SK-MEL-5 (cell line): ENCODE results near the gene LRP2BP. TPM values are rescaled to one million over a fixed set of nuclear protein-coding genes. Genes with fewer than 3 reads are reported as not detected.

ENCODE experiments used
- DNase-seq: peaks from one replicate; pipeline ENCODE4 v3.0.0-alpha.2; 2016; ENCODE audit warnings: low read depth, low spot score
- in situ Hi-C: cut with HindIII; loops from 2 replicates; pipeline ENCODE4 v1.10.0; 2016; ENCODE audit warnings: low sequenced_read_pairs, high pct_unique_total_duplicates, low pct_unique_long_range_greater_than_20kb
- polyA plus RNA-seq, 2 experiments: library from polyadenylated mRNA; depleted of rRNA; stranded (reverse); fragments of >200 nt; gene quantifications; 2 replicates each; pipeline ENCODE4 v1.2.3, GENCODE V29; 2015
- total RNA-seq: library from RNA; depleted of rRNA; stranded (reverse); fragments of >200 nt; shearing (Covaris generic); gene quantifications from 2 replicates; pipeline ENCODE4 v1.2.3, GENCODE V29; 2014; rRNA removed

The LRP2BP gene
- total RNA-seq, result 0.48 and 0.71 TPM in 2 replicates
- polyA plus RNA-seq (2015; cell fraction: cytosol; rRNA removed), result 0.10 and 0.17 TPM in 2 replicates
- 2.1 and 3.0 TPM in 2 replicates for polyA plus RNA-seq (2015; cell fraction: nucleus; rRNA removed)

GRCh38 chr4:185395238-185395955 lies at the start of gene LRP2BP:
Gene LRP2BP, minus strand, starts transcription at chr4:185395924. Its CDS starts 17,738 bp downstream, at chr4:185378186.
- in situ Hi-C loops, result no loop called here
- peak; percentile 93 for DNase-seq

- no peak for DNase-seq
- in situ Hi-C loops, result no loop called here
Observed at GRCh38 chr4:185445209-185445608, 49.5 kb upstream of the LRP2BP start.

DNA sequence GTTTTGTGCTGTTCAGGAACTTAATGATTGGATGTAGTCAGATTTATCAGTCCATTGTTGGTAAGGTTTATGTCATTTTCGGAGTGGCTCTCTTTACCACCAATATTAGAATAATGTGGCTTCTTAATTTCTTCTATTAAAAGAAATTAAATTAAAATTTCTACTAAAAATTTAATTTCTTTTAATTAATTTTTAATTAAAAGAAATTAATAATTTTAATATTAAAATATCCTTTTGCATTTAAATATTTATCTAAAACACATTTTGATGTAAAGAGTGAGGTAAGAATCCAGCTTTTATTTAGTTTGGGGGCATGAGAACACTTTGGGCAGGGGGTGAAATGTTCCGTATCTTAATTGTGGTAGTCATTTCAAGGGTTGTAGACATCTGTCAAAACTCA lies 45.8 kb upstream of the LRP2BP start:
- no peak for DNase-seq
- in situ Hi-C loops, result no loop called here

DNA sequence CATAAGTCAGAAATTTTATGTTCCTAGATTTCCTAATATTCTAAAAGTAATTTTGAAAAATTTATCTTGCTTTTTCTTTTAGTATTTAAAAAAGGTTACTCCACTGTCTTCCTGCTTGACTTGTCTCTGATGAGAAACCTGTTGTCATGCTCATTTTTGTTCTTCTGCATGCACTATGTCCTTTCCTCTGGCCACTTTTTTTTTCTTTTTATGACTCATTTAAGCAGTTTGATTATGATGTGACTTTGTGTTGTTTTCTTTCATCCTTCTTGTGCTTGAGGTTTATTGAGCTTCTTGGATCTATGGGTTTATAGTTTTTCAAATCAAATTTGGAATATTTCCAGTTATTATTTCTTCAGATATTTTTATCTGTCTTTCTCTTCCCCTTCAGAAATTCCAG lies 42.1 kb upstream of the LRP2BP start:
- no peak for DNase-seq
- in situ Hi-C loops, result no loop called here

DNA sequence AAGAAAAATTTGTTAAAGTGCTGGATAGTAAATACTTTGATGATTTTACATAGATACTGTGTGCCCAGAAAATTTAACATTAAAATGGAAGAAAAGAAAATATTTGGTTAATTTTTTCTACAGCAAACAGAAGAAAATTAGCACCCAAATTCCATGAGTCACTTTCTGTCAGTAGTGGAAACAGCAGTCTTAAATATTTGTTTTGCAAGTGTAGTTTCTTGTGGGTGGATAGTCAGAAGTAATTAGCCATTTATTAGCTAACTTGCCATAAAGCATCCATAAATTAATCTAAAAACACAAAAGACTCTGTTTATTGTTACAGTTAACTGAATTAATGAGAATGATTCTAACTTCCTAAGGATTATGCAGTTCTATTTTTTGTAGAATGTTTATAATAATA lies 39.7 kb upstream of the LRP2BP start:
- in situ Hi-C loops, result no loop called here
- DNase-seq, result no peak

DNA sequence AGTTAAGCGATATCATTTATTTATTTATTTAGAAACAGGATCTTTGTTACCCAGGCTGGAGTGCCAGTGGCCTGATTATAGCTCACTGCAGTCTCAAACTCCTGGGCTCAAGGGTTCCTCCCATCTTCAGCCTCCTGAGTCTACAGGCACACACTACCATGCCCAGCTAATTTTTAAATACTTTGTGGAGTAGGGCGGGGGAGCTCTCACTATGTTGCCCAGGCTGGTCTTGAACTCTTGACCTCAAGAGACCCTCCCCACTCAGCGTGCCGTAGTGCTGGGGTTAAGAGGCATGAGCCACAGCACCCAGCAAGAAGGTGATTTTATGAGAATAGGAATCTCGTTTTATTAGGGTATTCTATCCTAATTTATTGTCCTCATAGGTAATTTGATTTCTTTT lies 33.9 kb upstream of the LRP2BP start:
- in situ Hi-C loops, result no loop called here
- no peak for DNase-seq

- in situ Hi-C loops, result no loop called here
- no peak for DNase-seq
Observed at GRCh38 chr4:185426960-185427688, 31.4 kb upstream of the LRP2BP start.

DNA sequence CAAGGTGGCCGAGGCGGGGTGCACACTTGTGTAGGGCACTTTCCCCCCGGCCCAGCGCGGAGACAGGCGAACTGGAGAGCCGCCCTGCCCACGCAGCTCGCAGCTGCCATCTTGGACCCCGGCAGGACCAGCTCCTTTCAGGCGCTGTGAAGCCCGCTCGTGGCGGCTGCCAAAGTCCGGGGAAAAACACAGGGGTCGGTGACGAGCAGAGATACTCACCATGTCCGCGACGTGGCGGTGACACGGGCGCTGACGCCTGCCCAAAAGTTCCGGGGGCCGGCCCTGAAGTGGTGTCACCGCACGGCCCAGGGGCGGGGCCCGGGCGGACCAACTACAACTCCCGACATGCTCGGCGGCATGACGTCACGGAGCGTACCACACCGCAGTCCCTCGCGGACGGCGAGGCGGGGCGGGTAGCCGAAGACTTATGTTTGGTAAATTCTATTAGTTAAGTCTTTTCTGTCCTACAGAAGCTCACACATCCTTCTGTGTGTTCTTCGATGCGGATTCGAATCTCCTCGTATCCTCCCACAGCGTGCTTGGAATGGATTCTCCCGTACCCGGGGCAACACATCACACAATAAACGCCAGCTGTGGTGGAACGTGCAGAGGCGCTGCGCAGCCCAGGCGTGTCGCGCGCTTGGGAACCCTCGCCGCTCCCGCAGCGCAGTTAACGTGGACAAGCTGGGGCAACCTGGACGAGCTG lies 30.1 kb upstream of the LRP2BP start, which contains the start of gene UFSP2:
Gene UFSP2, minus strand, starts transcription at position 318 of the 706 bp plus-strand sequence. Its CDS starts 96 bp downstream, at position 222.
- in situ Hi-C loops, result no loop called here
- peak; percentile 86 for DNase-seq

- in situ Hi-C loops, result no loop called here
- peak; percentile 8 for DNase-seq
Observed at GRCh38 chr4:185424905-185425646, 29.4 kb upstream of the LRP2BP start.

GRCh38 chr4:185421366-185422124 lies 25.8 kb upstream of the LRP2BP start:
- in situ Hi-C loops, result no loop called here
- DNase-seq, result peak; percentile 38

GRCh38 chr4:185416955-185417354 lies 21.2 kb upstream of the LRP2BP start:
- DNase-seq, result no peak
- in situ Hi-C loops, result no loop called here

- in situ Hi-C loops, result no loop called here
- DNase-seq, result no peak
Observed at GRCh38 chr4:185412412-185412811, 16.7 kb upstream of the LRP2BP start.

GRCh38 chr4:185411849-185412248 lies 16.1 kb upstream of the LRP2BP start:
- no peak for DNase-seq
- in situ Hi-C loops, result no loop called here

DNA sequence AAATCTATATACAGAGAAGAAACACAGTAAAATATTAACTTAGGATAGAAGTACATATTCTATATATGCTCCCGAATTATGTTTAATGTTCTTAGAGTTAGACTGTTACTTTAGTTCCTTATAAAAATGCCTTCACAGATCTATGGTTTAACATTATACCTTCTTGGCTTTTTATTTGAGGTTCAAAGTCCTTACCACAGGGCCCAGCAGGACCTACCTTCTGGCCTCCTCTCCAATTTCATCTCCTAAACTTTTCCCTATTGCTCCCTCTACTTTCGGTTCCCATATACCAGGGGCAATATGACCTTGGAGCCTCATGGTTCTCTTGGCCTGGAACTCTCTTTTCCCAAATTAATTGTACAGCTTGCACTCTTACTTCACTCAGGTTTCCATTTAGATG lies 12.7 kb upstream of the LRP2BP start:
- in situ Hi-C loops, result no loop called here
- DNase-seq, result no peak

DNA sequence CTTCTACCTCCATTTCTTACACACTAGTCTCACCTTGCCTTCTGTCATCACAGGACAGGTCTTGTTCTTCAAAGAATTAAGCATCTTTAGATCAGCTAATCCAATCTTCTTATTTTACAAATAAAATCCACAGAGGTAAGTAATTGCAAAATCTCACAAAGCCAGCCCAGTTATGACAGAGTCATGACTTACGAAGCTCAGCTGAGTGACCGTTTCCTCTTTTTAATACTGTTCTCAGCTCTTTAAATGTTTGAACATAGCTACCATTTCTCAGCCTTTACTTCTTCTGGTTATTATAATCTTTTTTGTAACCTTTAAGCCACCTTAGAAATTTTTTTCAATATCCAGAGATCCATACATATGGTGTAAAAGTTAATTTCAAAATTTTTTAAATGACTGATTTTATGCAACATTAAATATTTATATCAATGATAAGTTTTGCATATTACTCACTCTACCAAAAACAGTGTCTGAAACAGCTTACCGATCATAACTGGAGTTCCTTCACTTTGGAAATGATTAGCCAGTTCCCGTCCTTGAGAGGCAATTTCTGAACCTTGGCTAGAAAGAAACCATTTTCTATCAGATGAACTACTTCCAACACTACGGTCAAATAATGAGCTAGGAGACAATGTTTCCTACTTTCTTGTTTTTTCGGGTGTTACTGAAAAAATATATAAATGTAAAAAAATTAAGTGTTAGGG lies 9.7 kb upstream of the LRP2BP start:
- DNase-seq, result no peak
- in situ Hi-C loops, result no loop called here

- DNase-seq, result no peak
- in situ Hi-C loops, result no loop called here
Observed at GRCh38 chr4:185404031-185404430, 8.3 kb upstream of the LRP2BP start.
